Ovary (tissue), 9 donors: ENCODE measurements around the gene KRTAP19-5. TPM values are rescaled to one million over a fixed set of nuclear protein-coding genes. Genes with fewer than 3 reads are reported as not detected.

ENCODE experiments used
- DNase-seq, 5 donors: peaks; one replicate each; pipeline ENCODE4 v3.0.0-alpha.2; 2019 to 2020
- H3K27ac ChIP-seq, 2 donors: fragments of 200-600 bp; one replicate each; pipeline versions ENCODE4 v1.5.1 to v1.8.0; 2019 to 2022
- H3K27me3 ChIP-seq: fragments of 200-600 bp; one replicate; pipeline ENCODE4 v1.8.0; 2022
- H3K36me3 ChIP-seq: fragments of 200-600 bp; sonication (generic); one replicate; pipeline ENCODE4 v1.5.1; 2019
- H3K4me1 ChIP-seq: one replicate; pipeline ENCODE4 v1.8.1; 2013; ENCODE audit warnings: mild to moderate bottlenecking, moderate library complexity; ENCODE audit not compliant: insufficient read depth
- H3K4me3 ChIP-seq: fragments of 200-600 bp; sonication (generic); one replicate; pipeline ENCODE4 v1.5.1; 2017
- H3K9me3 ChIP-seq, 2 donors: fragments of 200-600 bp in 1 of 2; sonication (generic) in 1 of 2; one replicate each; pipeline versions ENCODE4 v1.5.1 to v1.8.1; 2013 to 2019; ENCODE audit warnings: mild to moderate bottlenecking in 1 of 2, moderate library complexity in 1 of 2
- CTCF ChIP-seq, 3 donors: fragments of 450-650 bp in 2 of 3; fragments of 200-600 bp in 1 of 3; IDR thresholded peaks; one replicate each; pipeline versions ENCODE4 v1.5.1 to v1.8.0; 2016 to 2022; ENCODE audit warnings: antibody characterized with exemption in 3 of 3, mild to moderate bottlenecking in 1 of 3
- EP300 ChIP-seq: sonication (generic); formaldehyde crosslinking; IDR thresholded peaks from one replicate; pipeline ENCODE4 v1.6.1; 2017; ENCODE audit warnings: antibody characterized with exemption
- POLR2A ChIP-seq: fragments of 450-650 bp; IDR thresholded peaks from one replicate; pipeline ENCODE4 v1.6.1; 2017; ENCODE audit warnings: antibody characterized with exemption, mild to moderate bottlenecking, moderate library complexity
- WGBS, 3 donors: extraction: QIAGEN DNeasy Blood & Tissue Kit in 1 of 3; methylation state at CpG; one replicate each; pipeline versions ENCODE4 v1.1.5 to v1.1.7; 2013 to 2017; 5-methylcytosine and 5-hydroxymethylcytosine counted together
- intact Hi-C, 4 donors: fragments of 100-400 bp; cut with DNase I; formaldehyde crosslinking; loops; one replicate each; pipeline versions ENCODE4 v1.11.0 to v1.15.1; 2022 to 2023
- polyA plus RNA-seq, 2 donors: library from polyadenylated mRNA; stranded (reverse); fragments of 200-250 nt in 1 of 2; fragments of 350-450 nt in 1 of 2; fragmentation: Illumina TruSeq in 1 of 2; extraction: RNeasy Lipid Tissue Mini Kit (QIAGEN cat#74804) in 1 of 2; gene quantifications; one replicate each; pipeline ENCODE4 v1.2.3, GENCODE V29; 2013 to 2014
- total RNA-seq, 7 donors: library from RNA; depleted of rRNA in 2 of 7; stranded (reverse); fragments of >200 nt in 2 of 7; fragmentation: NEBNext Ultra II Directional in 3 of 7; extraction: Animal tissue kit (Norgen Biotek cat#: 25700) in 3 of 7; gene quantifications; one replicate each; pipeline versions ENCODE4 v1.1.0 to v1.2.4, GENCODE V29; 2016 to 2023
- donor health status: DM: no; HTN: no; CAD: no; lungs with moderate emphysema.
- donor health status: DM: no; HTN: no; CAD: no.
- donor health status: Bipolar disorder and iron deficiency.
- donor health status: DM: yes; HTN: yes; CAD: no.
- donor health status: DM: no; HTN: no; CAD: no.
- donor health status: DM: yes; HTN: yes; CAD: no.

The KRTAP19-5 gene
- total and polyA plus RNA-seq, 9 donors, result not detected

DNA sequence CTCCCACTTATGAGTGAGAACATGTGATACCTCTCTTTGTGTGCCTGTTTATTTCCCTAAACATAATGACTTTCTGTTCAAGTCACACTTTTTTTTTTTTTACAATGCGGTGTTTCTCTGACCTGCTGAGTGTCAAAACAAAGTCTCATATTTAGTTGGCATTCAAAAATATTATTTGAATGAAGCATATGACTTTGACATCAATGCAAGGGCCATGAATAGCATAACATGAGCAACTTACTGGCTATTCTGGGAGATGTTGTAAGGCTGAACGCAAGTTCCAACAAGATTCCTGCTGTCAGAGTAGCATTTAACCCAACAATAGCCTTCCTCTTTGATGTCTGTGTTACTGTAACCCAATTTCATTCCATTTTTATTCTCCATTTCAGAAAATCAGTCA lies 19.8 kb downstream of the KRTAP19-5 start:
- WGBS, 3 donors, result 66 to 73% (median 67%) methylated on average over 2 of the region's 2 CpGs

GRCh38 chr21:30480145-30480544 lies 21.8 kb downstream of the KRTAP19-5 start, which contains the start of gene KRTAP19-1:
Gene KRTAP19-1 (minus strand): TSS chr21:30480367. CDS start chr21:30480317, 50 bp downstream.
- no peak within 1 kb of the TSS for H3K27ac ChIP-seq
- no peak for DNase-seq

More for the DNA sequence above, 19.8 kb downstream of the KRTAP19-5 start:
- TF ChIP-seq CTCF (IDR thresholded peaks at IDR 0.05), result no peak
- no peak for TF ChIP-seq EP300
- no peak for TF ChIP-seq POLR2A
- Histone ChIP-seq H3K27me3 (no peaks in the 10 kb centered on the region), H3K4me3 (no peak overlapping the region), H3K4me1 (no peaks in the 10 kb centered on the region), H3K9me3 (no peaks in the 10 kb centered on the region), H3K27ac (no peak overlapping the region), H3K36me3 (no peaks in the 10 kb centered on the region)
- intact Hi-C loops, result no loop called here
- no peak for DNase-seq

DNA sequence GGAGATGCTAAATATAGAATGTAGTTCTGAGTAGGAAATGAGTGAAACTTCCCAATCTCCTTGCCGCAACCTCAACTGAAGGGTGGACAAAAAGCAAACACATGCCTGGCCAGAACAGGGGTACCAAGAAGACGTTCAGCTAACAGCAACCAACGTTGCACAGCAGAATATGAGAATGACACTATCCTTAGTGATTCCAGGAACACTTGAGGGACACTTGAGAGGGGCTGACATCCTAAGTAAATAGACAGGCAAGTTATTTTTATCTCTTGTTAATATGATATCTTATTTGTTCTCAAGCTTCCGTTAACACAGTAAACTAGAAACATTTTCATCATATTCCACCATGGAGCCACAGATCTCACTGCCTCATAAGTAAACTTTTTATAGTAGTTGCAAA lies 22.7 kb downstream of the KRTAP19-5 start:
- DNase-seq, result no peak
- no peak overlapping the region for H3K27ac ChIP-seq
- no peaks in the 10 kb centered on the region for H3K4me1 ChIP-seq
- no peaks in the 10 kb centered on the region for H3K36me3 ChIP-seq
- WGBS, 3 donors, result 69 to 74% (median 70%) methylated on average over 4 of the region's 4 CpGs
- intact Hi-C loops, result no loop called here
- TF ChIP-seq CTCF (IDR thresholded peaks at IDR 0.05) (no peak), POLR2A (no peak), EP300 (no peak)
- no peak overlapping the region for H3K4me3 ChIP-seq
- H3K27me3 ChIP-seq, result no peaks in the 10 kb centered on the region
- H3K9me3 ChIP-seq, result no peaks in the 10 kb centered on the region

More at GRCh38 chr21:30480145-30480544, 21.8 kb downstream of the KRTAP19-5 start, which contains the start of gene KRTAP19-1:
- intact Hi-C loops, result no loop called here
- H3K27me3 ChIP-seq, result no peaks in the 10 kb centered on the region
- no peaks in the 10 kb centered on the region for H3K4me1 ChIP-seq
- no peak for TF ChIP-seq EP300
- no peak for TF ChIP-seq CTCF (IDR thresholded peaks at IDR 0.05)
- TF ChIP-seq POLR2A, result no peak
- no peak within 1 kb of the TSS for H3K4me3 ChIP-seq
- WGBS, 3 donors, result 80 to 87% (median 86%) methylated on average over 7 of the region's 7 CpGs
- H3K36me3 ChIP-seq, result no peaks in the 10 kb centered on the region
- no peaks in the 10 kb centered on the region for H3K9me3 ChIP-seq

DNA sequence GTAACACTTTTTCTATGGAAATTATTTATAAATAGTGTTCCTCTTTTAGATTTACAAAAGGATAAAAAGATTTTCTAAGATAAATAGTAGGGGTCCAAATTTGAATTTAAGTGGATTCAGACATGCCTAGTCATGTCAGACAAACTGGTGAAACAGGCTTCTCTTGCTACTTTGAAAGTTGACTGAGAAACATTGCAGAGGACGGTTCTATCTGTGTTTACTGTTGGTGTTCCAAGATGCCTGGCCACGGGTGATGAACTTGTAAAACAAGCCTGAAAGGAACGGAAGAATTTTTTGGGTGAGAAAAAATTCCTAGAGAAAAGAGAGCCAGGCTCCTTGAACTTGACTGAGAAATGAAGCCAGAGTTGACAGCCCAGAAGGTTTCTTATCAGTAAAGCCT lies 23.9 kb downstream of the KRTAP19-5 start:
- H3K36me3 ChIP-seq, result no peaks in the 10 kb centered on the region
- DNase-seq, result no peak
- H3K4me3 ChIP-seq, result no peak overlapping the region
- H3K27ac ChIP-seq, result no peak overlapping the region
- intact Hi-C loops, result no loop called here
- no peaks in the 10 kb centered on the region for H3K27me3 ChIP-seq
- TF ChIP-seq POLR2A (no peak), CTCF (IDR thresholded peaks at IDR 0.05) (no peak), EP300 (no peak)
- no peaks in the 10 kb centered on the region for H3K9me3 ChIP-seq
- WGBS, 3 donors, result 16 to 48% (median 19%) methylated on average over 3 of the region's 3 CpGs
- no peaks in the 10 kb centered on the region for H3K4me1 ChIP-seq
